Parietal lobe (tissue), 2 donors: ENCODE results near the gene SCAMP1. TPM values are rescaled to one million over a fixed set of nuclear protein-coding genes. Genes with fewer than 3 reads are reported as not detected.

Source experiments
- small RNA-seq: library from RNA; depleted of rRNA; stranded (forward); fragments of <200 nt; gene quantifications from one replicate; pipeline ENCODE3, GENCODE V24; 2014; ENCODE audit warnings: low replicate concordance
- total RNA-seq: library from RNA; depleted of rRNA; stranded (reverse); fragments of >200 nt; gene quantifications from one replicate; pipeline ENCODE4 v1.2.3, GENCODE V29; 2014

The SCAMP1 gene
- 211 TPM for total RNA-seq

GRCh38 chr5:78359831-78360673, at the start of gene SCAMP1:
TSS of gene SCAMP1 (plus strand) at chr5:78360617. CDS start at chr5:78360672, 55 bp downstream.

Small RNA genes within 50 kb of the gene (small RNA-seq; reads per million reads assigned to genes)
- not detected for gene RF00019
- not detected for gene RNU6-183P

Other genes with a start within 250 kb of the SCAMP1 start
- 31.3 TPM for gene AP3B1, start 65.9 kb upstream of the SCAMP1 start, total RNA-seq